Esophagus muscularis mucosa (tissue), 3 donors: Measurements from ENCODE around the gene PDHX.

Experiments used
- POLR2AphosphoS5 ChIP-seq, 2 donors: sonication (generic); formaldehyde crosslinking; IDR thresholded peaks; one replicate each; pipeline ENCODE4 v1.6.1; 2017; ENCODE audit warnings: antibody characterized with exemption in 2 of 2
- TF ChIP-seq, protein P1 (sequence below), 3 experiments: fragments of 200-600 bp in 2 of 3; fragments of 450-650 bp in 1 of 3; sonication (generic) in 2 of 3; IDR thresholded peaks; one replicate each; pipeline ENCODE4 v1.5.1; 2017 to 2019; ENCODE audit warnings: antibody characterized with exemption in 3 of 3, mild to moderate bottlenecking in 2 of 3, moderate library complexity in 1 of 3

DNA sequence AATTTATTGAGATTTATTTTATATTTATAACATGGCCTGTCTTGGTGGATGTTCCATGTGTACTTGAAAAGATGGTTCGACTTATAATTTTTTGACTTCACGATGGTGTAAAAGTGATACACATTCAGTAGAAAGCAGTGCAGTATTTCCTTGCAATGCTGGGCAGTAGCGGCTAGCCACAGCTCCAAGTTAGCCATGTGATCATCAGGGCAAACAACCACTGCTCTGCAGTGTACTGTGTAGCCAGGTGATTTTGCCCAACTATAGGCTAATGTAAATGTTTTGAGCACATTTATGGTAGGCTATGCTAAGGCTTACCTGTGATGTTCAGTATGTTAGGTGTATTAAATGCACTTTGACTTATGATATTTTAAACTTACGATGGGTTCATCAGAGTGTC lies 52.4 kb downstream of the PDHX start:
- TF ChIP-seq, protein P1, sequence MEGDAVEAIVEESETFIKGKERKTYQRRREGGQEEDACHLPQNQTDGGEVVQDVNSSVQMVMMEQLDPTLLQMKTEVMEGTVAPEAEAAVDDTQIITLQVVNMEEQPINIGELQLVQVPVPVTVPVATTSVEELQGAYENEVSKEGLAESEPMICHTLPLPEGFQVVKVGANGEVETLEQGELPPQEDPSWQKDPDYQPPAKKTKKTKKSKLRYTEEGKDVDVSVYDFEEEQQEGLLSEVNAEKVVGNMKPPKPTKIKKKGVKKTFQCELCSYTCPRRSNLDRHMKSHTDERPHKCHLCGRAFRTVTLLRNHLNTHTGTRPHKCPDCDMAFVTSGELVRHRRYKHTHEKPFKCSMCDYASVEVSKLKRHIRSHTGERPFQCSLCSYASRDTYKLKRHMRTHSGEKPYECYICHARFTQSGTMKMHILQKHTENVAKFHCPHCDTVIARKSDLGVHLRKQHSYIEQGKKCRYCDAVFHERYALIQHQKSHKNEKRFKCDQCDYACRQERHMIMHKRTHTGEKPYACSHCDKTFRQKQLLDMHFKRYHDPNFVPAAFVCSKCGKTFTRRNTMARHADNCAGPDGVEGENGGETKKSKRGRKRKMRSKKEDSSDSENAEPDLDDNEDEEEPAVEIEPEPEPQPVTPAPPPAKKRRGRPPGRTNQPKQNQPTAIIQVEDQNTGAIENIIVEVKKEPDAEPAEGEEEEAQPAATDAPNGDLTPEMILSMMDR (IDR thresholded peaks at IDR 0.05), result no peak
- no peak for TF ChIP-seq POLR2AphosphoS5 (IDR thresholded peaks at IDR 0.05)
